Panc1 (cell line): ENCODE results near the gene VAPA.

Source experiments
- POLR2AphosphoS5 ChIP-seq: IDR thresholded peaks from 2 replicates; pipeline ENCODE4 v1.6.1; 2012; ENCODE audit warnings: mild to moderate bottlenecking, low read depth, low read length, moderate library complexity
- TF ChIP-seq, protein P1 (sequence below): fragments of 450-650 bp; IDR thresholded peaks from 2 replicates; pipeline ENCODE4 v1.5.1; 2017; ENCODE audit warnings: mild to moderate bottlenecking

DNA sequence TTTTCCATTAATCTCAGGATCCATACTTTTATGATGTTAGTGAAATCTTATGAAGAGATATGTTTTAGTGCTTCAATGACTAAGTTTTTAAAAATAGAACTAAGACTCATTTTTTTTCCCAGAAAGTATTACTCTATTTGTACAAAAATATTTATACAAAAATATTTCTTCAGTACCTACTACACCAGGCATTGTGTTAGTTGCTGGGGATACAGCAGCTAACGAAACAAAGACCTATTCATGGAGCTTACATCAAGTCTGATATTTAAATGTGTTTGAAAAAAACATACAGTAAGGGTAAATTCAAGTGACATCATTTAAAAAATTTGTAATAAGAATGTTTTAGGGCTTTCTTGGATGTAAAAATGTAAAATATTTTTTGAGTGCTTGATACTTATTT is 11.6 kb downstream of the VAPA start:
- TF ChIP-seq, protein P1, sequence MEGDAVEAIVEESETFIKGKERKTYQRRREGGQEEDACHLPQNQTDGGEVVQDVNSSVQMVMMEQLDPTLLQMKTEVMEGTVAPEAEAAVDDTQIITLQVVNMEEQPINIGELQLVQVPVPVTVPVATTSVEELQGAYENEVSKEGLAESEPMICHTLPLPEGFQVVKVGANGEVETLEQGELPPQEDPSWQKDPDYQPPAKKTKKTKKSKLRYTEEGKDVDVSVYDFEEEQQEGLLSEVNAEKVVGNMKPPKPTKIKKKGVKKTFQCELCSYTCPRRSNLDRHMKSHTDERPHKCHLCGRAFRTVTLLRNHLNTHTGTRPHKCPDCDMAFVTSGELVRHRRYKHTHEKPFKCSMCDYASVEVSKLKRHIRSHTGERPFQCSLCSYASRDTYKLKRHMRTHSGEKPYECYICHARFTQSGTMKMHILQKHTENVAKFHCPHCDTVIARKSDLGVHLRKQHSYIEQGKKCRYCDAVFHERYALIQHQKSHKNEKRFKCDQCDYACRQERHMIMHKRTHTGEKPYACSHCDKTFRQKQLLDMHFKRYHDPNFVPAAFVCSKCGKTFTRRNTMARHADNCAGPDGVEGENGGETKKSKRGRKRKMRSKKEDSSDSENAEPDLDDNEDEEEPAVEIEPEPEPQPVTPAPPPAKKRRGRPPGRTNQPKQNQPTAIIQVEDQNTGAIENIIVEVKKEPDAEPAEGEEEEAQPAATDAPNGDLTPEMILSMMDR, result no peak
- TF ChIP-seq POLR2AphosphoS5, result no peak
